Retina (tissue), 1 donor: ENCODE data around the gene WDR31.

Experiments
- DNase-seq: peaks from one replicate; pipeline ENCODE4 v3.0.0-alpha.2; 2016

The WDR31 gene

DNA sequence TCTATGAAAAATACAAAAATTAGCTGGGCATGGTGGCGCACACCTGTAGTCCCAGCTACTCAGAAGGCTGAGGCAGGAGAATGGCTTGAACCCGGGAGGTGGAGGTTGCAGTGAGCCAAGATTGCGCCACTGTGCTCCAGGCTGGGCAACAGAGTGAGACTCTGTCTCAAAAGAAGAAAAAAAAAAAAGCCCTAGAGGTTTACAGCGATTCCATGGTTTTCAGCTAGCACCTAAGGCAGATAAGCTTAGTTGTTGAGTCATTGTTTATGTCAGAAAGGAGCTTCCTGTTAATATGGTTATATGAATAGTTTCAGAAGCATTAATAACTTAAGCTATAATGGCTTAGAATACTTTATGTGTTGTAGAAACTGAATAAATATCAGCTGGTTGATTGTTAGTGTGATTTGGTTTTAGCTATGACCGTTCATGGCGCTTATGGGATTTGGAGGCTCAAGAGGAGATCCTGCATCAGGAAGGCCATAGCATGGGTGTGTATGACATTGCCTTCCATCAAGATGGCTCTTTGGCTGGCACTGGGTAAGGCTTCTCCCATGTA lies 49.9 kb downstream of the WDR31 start:
- no peak for DNase-seq

GRCh38 chr9:113289091-113289490 lies 51.0 kb downstream of the WDR31 start:
- DNase-seq, result no peak

- no peak for DNase-seq
These were observed 58.7 kb downstream of the WDR31 start for GRCh38 chr9:113281356-113281755.

- no peak for DNase-seq
These were observed 61.2 kb downstream of the WDR31 start for GRCh38 chr9:113278840-113279239.

- peak; percentile 98 for DNase-seq
These were observed 64.6 kb downstream of the WDR31 start, which contains the start of the genes CDC26 and PRPF4 for GRCh38 chr9:113275157-113276131. Gene CDC26, minus strand, starts transcription at chr9:113275572. Its CDS starts 3,065 bp downstream, at chr9:113272507. Gene PRPF4, plus strand, starts transcription at chr9:113275658. Its CDS starts 86 bp downstream, at chr9:113275744.

- peak; percentile 69 for DNase-seq
These were observed 65.5 kb downstream of the WDR31 start for GRCh38 chr9:113274474-113275156.

DNA sequence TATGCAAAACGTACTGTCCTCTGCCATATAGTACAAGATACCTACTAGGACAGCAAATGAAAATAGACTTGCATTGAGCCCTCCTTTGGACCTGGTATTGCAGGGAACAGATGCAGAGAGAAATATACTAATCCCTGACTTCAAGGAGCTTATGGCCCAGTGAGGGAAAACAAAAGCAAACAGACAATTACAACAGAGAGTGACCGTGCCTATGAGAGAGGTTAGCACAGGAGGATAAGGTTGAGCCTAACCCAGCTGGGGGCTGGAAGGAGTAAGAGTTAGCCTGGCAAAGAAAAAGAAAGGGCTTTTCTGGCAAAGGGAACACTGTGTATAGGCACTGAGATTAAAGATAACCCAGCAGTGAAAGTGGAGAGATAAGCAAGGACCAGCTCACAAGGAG lies 70.2 kb downstream of the WDR31 start:
- no peak for DNase-seq

DNA sequence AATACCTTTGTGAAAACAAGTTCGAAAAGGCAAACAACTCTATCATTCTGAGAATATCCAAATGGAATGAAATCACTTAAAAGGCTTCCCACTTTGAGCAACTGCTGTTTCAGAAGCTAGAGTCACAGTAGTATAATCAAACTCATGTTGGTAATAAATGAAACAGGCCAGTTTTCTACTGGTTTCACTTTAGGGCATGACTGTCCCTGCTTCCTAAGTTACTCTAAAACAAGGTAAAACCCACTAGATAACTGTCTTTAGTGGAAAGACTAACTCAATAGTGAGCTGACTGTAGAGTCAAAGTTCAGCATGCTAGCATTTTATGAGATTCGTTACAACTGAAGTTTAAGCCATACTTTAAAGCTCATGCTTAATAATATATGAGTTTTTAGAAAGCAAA lies 70.7 kb downstream of the WDR31 start:
- DNase-seq, result no peak

- DNase-seq, result no peak
These were observed 72.0 kb downstream of the WDR31 start for GRCh38 chr9:113267911-113268566.

- DNase-seq, result no peak
These were observed 73.9 kb downstream of the WDR31 start for GRCh38 chr9:113266174-113266573.
